Heart right ventricle (tissue), 16 donors: ENCODE results near the gene KIF16B. TPM values are rescaled to one million over a fixed set of nuclear protein-coding genes. Genes with fewer than 3 reads are reported as not detected.

Experiments used
- ATAC-seq, 8 donors: fragments of 200-7000 bp; cut with Tn5 transposase; one replicate each; pipeline ENCODE4 v1.9.1; 2020; ENCODE audit warnings: mild to moderate bottlenecking in 8 of 8, moderate library complexity in 8 of 8, moderate number of reproducible peaks in 1 of 8
- DNase-seq, 2 donors: peaks; one replicate each; pipeline ENCODE4 v3.0.0-alpha.2; 2020
- H3K27ac ChIP-seq, 10 donors: fragments of 200-600 bp; sonication (generic) in 2 of 10; one replicate each; pipeline versions ENCODE4 v1.5.0 to v1.8.0; 2020 to 2022; ENCODE audit warnings: mild to moderate bottlenecking in 3 of 10
- H3K27me3 ChIP-seq, 7 donors: fragments of 200-600 bp; one replicate each; pipeline ENCODE4 v1.8.0; 2021 to 2022; ENCODE audit warnings: mild to moderate bottlenecking in 2 of 7
- H3K36me3 ChIP-seq, 9 donors: fragments of 200-600 bp; sonication (generic) in 1 of 9; one replicate each; pipeline versions ENCODE4 v1.5.0 to v1.8.0; 2020 to 2022; ENCODE audit warnings: mild to moderate bottlenecking in 2 of 9
- H3K4me1 ChIP-seq, 9 donors: fragments of 200-600 bp; sonication (generic) in 1 of 9; one replicate each; pipeline versions ENCODE4 v1.5.0 to v1.8.0; 2020 to 2022; ENCODE audit warnings: mild to moderate bottlenecking in 4 of 9
- H3K4me3 ChIP-seq, 10 donors: fragments of 200-600 bp; sonication (generic) in 2 of 10; one replicate each; pipeline versions ENCODE4 v1.5.0 to v1.8.0; 2020 to 2022; ENCODE audit warnings: mild to moderate bottlenecking in 7 of 10, moderate library complexity in 2 of 10
- H3K9me3 ChIP-seq, 11 donors: fragments of 200-600 bp in 10 of 11; sonication (generic) in 2 of 11; one replicate each; pipeline versions ENCODE4 v1.5.0 to v1.8.0; 2013 to 2022; ENCODE audit warnings: mild to moderate bottlenecking in 2 of 11, control low read depth in 1 of 11, moderate library complexity in 1 of 11
- CTCF ChIP-seq, 9 donors: fragments of 200-600 bp; sonication (generic) in 2 of 9; IDR thresholded peaks; one replicate each; pipeline versions ENCODE4 v1.5.0 to v1.8.0; 2021 to 2022; ENCODE audit warnings: antibody characterized with exemption in 9 of 9, mild to moderate bottlenecking in 5 of 9, moderate library complexity in 1 of 9
- WGBS, 2 donors: extraction: QIAGEN DNeasy Blood & Tissue Kit; methylation state at CpG; one replicate each; pipeline ENCODE4 v1.1.7; 2013; ENCODE audit warnings: inconsistent platforms in 1 of 2; 5-methylcytosine and 5-hydroxymethylcytosine counted together
- intact Hi-C, 10 donors: fragments of 100-400 bp; cut with DNase I; formaldehyde crosslinking; loops; one replicate each; pipeline versions ENCODE4 v1.11.1 to v1.14.2; 2022
- polyA plus RNA-seq, 2 donors: library from polyadenylated mRNA; stranded (reverse); fragments of 200-250 nt; gene quantifications; one replicate each; pipeline ENCODE4 v1.2.3, GENCODE V29; 2013
- total RNA-seq, 10 donors: library from RNA; stranded (reverse); fragmentation: NEBNext Ultra II Directional in 3 of 10; extraction: Animal tissue kit (Norgen Biotek cat#: 25700) in 3 of 10; gene quantifications; one replicate each; pipeline versions ENCODE4 v1.2.1 to v1.2.4, GENCODE V29; 2021 to 2023
- donor health status: Arrhythmogenic right ventricular cardiomyopathy.
- donor health status: ischemic (EF 13 %, LVEDD 7.1; RV severe dilation, severe dysfunction).
- donor health status: healthy with polysubstance abuse.
- donor health status: DM: no; HTN: yes; CAD: no.
- donor health status: DM: no; HTN: no; CAD: no.
- donor health status: ischemic (EF 25% LVEDD 6.9; RV normal size, moderate dysfunction).
- donor health status: ischemic (EF 25% LVEDD 5.7; RV mildly dilated, moderate dysfunction).
- donor health status: healthy.
- donor health status: DM: yes; HTN: yes; CAD: no.
- donor health status: Ischemic cardiomyopathy.
- donor health status: ischemic (EF 35%, LVEDD 5.7; RV mildly dilated, moderate dysfunction).
- donor health status: nonischemic (EF 11% LVEDD 7.7; RV severe dilation, severe dysfunction).
- donor health status: DM: yes; HTN: yes; CAD: no.
- donor health status: PGD.
- donor health status: ischemic (EF 29% LVEDD 5.4; RV normal size, mild dysfunction).
- donor health status: nonischemic (EF 23%, LVEDD 6.1; RV moderate dilation, normal function).

The KIF16B gene
- total and polyA plus RNA-seq, 12 donors = 9.7 to 22.5 (median 17.9) TPM

GRCh38 chr20:16314320-16314719, 258.9 kb downstream of the KIF16B start:
- H3K4me1 ChIP-seq = no peaks in the 10 kb centered on the region
- intact Hi-C loops = no loop called here
- H3K27me3 ChIP-seq = no peaks in the 10 kb centered on the region
- DNase-seq (no peak), ATAC-seq (no peak)
- 95 to 96% methylated on average over 3 of the region's 3 CpGs for WGBS, 2 donors
- no peak overlapping the region for H3K27ac ChIP-seq
- peaks cover 0 to 34% (median 0%) of the 10 kb centered on the region in 9 donors for H3K36me3 ChIP-seq
- no peaks in the 10 kb centered on the region for H3K9me3 ChIP-seq
- TF ChIP-seq CTCF (IDR thresholded peaks at IDR 0.05) = no peak
- H3K4me3 ChIP-seq = no peak overlapping the region

GRCh38 chr20:16313917-16314316, 259.3 kb downstream of the KIF16B start:
- DNase-seq (no peak), ATAC-seq (no peak)
- no peak overlapping the region for H3K4me3 ChIP-seq
- WGBS, 2 donors = 68 to 82% methylated on average over 4 of the region's 4 CpGs
- no peak overlapping the region for H3K27ac ChIP-seq
- no peaks in the 10 kb centered on the region for H3K9me3 ChIP-seq
- peaks cover 0 to 34% (median 0%) of the 10 kb centered on the region in 9 donors for H3K36me3 ChIP-seq
- H3K4me1 ChIP-seq = peaks cover 0 to 4% (median 1%) of the 10 kb centered on the region in 9 donors
- no peak for TF ChIP-seq CTCF (IDR thresholded peaks at IDR 0.05)
- H3K27me3 ChIP-seq = no peaks in the 10 kb centered on the region
- intact Hi-C loops = no loop called here

GRCh38 chr20:16312998-16313397, 260.2 kb downstream of the KIF16B start:
- intact Hi-C loops = no loop called here
- H3K36me3 ChIP-seq = peaks cover 0 to 34% (median 0%) of the 10 kb centered on the region in 9 donors

GRCh38 chr20:16311756-16312155, 261.5 kb downstream of the KIF16B start:
- intact Hi-C loops = no loop called here
- no peaks in the 10 kb centered on the region for H3K9me3 ChIP-seq
- no peak for TF ChIP-seq CTCF (IDR thresholded peaks at IDR 0.05)
- H3K4me1 ChIP-seq = peaks cover 0 to 9% (median 3%) of the 10 kb centered on the region in 9 donors
- H3K27me3 ChIP-seq = no peaks in the 10 kb centered on the region
- 87 to 94% methylated on average over 1 of the region's 1 CpG for WGBS, 2 donors
- H3K36me3 ChIP-seq = peaks cover 0 to 34% (median 0%) of the 10 kb centered on the region in 9 donors
- H3K4me3 ChIP-seq = no peak overlapping the region
- no peak overlapping the region for H3K27ac ChIP-seq
- ATAC-seq (no peak), DNase-seq (no peak)

More at GRCh38 chr20:16312998-16313397, 260.2 kb downstream of the KIF16B start:
- no peaks in the 10 kb centered on the region for H3K9me3 ChIP-seq
- peaks cover 0 to 9% (median 3%) of the 10 kb centered on the region in 9 donors for H3K4me1 ChIP-seq
- no peak for TF ChIP-seq CTCF (IDR thresholded peaks at IDR 0.05)
- H3K27ac ChIP-seq = no peak overlapping the region
- H3K27me3 ChIP-seq = no peaks in the 10 kb centered on the region
- DNase-seq = no peak
- ATAC-seq = no peak
- H3K4me3 ChIP-seq = no peak overlapping the region
